ENCODE results near the gene LIN28A.
A peak's percentile ranks its signal among the peaks of the same experiment; 100 is the strongest.
"Not testable (repeated sequence)": the region's sequence is repeated elsewhere in the genome, so short reads cannot be mapped to it uniquely, and the experiment has no call there.

LIN28A gene

GRCh38 chr1:26375081-26375480 lies 35.5 kb upstream of the LIN28A start:
- no peak for DNase-seq (ENCODE audit: low spot score)
- no peak for TF ChIP-seq CTCF (IDR thresholded peaks at IDR 0.05; ENCODE audit: extremely low read depth, insufficient read depth, missing control alignments)
- in situ Hi-C loops (cut with MboI; ENCODE audit: low pct_unique_long_range_greater_than_20kb, low sequenced_read_pairs, unreplicated experiment): no loop called here

GRCh38 chr1:26376050-26376449 lies 34.6 kb upstream of the LIN28A start:
- in situ Hi-C loops (cut with MboI; ENCODE audit: low pct_unique_long_range_greater_than_20kb, low sequenced_read_pairs, unreplicated experiment): no loop called here
- DNase-seq (ENCODE audit: low spot score): no peak
- TF ChIP-seq CTCF (IDR thresholded peaks at IDR 0.05; ENCODE audit: extremely low read depth, insufficient read depth, missing control alignments): no peak

GRCh38 chr1:26378088-26378878 lies 32.3 kb upstream of the LIN28A start:
- in situ Hi-C loops (cut with MboI; ENCODE audit: low pct_unique_long_range_greater_than_20kb, low sequenced_read_pairs, unreplicated experiment): no loop called here
- TF ChIP-seq CTCF (IDR thresholded peaks at IDR 0.05; ENCODE audit: extremely low read depth, insufficient read depth, missing control alignments): no peak
- peak; percentile 79 for DNase-seq (ENCODE audit: low spot score)

GRCh38 chr1:26378879-26379251 lies 31.8 kb upstream of the LIN28A start:
- no peak for DNase-seq (ENCODE audit: low spot score)
- in situ Hi-C loops (cut with MboI; ENCODE audit: low pct_unique_long_range_greater_than_20kb, low sequenced_read_pairs, unreplicated experiment): no loop called here
- no peak for TF ChIP-seq CTCF (IDR thresholded peaks at IDR 0.05; ENCODE audit: extremely low read depth, insufficient read depth, missing control alignments)

- TF ChIP-seq CTCF (IDR thresholded peaks at IDR 0.05; ENCODE audit: extremely low read depth, insufficient read depth, missing control alignments): no peak
- in situ Hi-C loops (cut with MboI; ENCODE audit: low pct_unique_long_range_greater_than_20kb, low sequenced_read_pairs, unreplicated experiment): no loop called here
- DNase-seq (ENCODE audit: low spot score): no peak
Observed at GRCh38 chr1:26384076-26384475, 26.5 kb upstream of the LIN28A start.

GRCh38 chr1:26385063-26385462 lies 25.6 kb upstream of the LIN28A start:
- in situ Hi-C loops (cut with MboI; ENCODE audit: low pct_unique_long_range_greater_than_20kb, low sequenced_read_pairs, unreplicated experiment): not testable (repeated sequence)

GRCh38 chr1:26387447-26387846 lies 23.2 kb upstream of the LIN28A start:
- no peak for DNase-seq (ENCODE audit: low spot score)
- in situ Hi-C loops (cut with MboI; ENCODE audit: low pct_unique_long_range_greater_than_20kb, low sequenced_read_pairs, unreplicated experiment): no loop called here

More at GRCh38 chr1:26385063-26385462, 25.6 kb upstream of the LIN28A start:
- DNase-seq (ENCODE audit: low spot score): not testable (repeated sequence)

More at GRCh38 chr1:26387447-26387846, 23.2 kb upstream of the LIN28A start:
- no peak for TF ChIP-seq CTCF (IDR thresholded peaks at IDR 0.05; ENCODE audit: extremely low read depth, insufficient read depth, missing control alignments)
